BLaER1 treated with 17β-estradiol and CSF1 and Interleukin-3, amounts not matched to agents 10 nM and 100 nM (cell line): ENCODE measurements around the gene ETDC.
"Not testable (repeated sequence)": the region's sequence is repeated elsewhere in the genome, so short reads cannot be mapped to it uniquely, and the experiment has no call there.

ENCODE experiments used
- H3K27ac ChIP-seq, 11 experiments: shearing (Covaris generic); formaldehyde crosslinking; 2 replicates each; pipeline ENCODE4 v1.8.1; 2022
- H3K27me3 ChIP-seq, 11 experiments: shearing (Covaris generic); formaldehyde crosslinking; 2 replicates each; pipeline ENCODE4 v1.8.1; 2022
- H3K36me3 ChIP-seq, 11 experiments: shearing (Covaris generic); formaldehyde crosslinking; 2 replicates each; pipeline ENCODE4 v1.8.1; 2022
- H3K4me1 ChIP-seq, 10 experiments: shearing (Covaris generic); formaldehyde crosslinking; 2 replicates each; pipeline ENCODE4 v1.8.1; 2022
- H3K4me2 ChIP-seq, 11 experiments: shearing (Covaris generic); formaldehyde crosslinking; 2 replicates each; pipeline ENCODE4 v1.8.1; 2022
- H3K4me3 ChIP-seq, 10 experiments: shearing (Covaris generic); formaldehyde crosslinking; 2 replicates each; pipeline ENCODE4 v1.8.1; 2022
- H3K9ac ChIP-seq, 11 experiments: shearing (Covaris generic); formaldehyde crosslinking; 2 replicates each; pipeline ENCODE4 v1.8.1; 2022
- H3K9me3 ChIP-seq, 11 experiments: shearing (Covaris generic); formaldehyde crosslinking; replicated peaks in 1 of 11; 2 replicates each; pipeline ENCODE4 v1.8.1; 2022
- H4K20me1 ChIP-seq, 11 experiments: shearing (Covaris generic); formaldehyde crosslinking; 2 replicates each; pipeline ENCODE4 v1.8.1; 2022
- Cebpa-rat ChIP-seq, 11 experiments: shearing (Covaris generic); IDR thresholded peaks; 2 replicates each; pipeline ENCODE4 v1.8.1; 2022

The ETDC gene

GRCh38 chrX:135309430-135309923 is at the start of gene ETDC:
ETDC (plus strand) TSS chrX:135309480; CDS start chrX:135309480, 0 bp downstream.
- H3K36me3 ChIP-seq = no peaks in the 10 kb centered on the region
- H3K9ac ChIP-seq = no peak within 1 kb of the TSS
- no peak within 1 kb of the TSS for H3K27ac ChIP-seq
- TF ChIP-seq Cebpa-rat (IDR thresholded peaks at IDR 0.05) = no peak
- H3K27me3 ChIP-seq = peaks cover 63 to 100% (median 90%) of the 10 kb centered on the region in 11 experiments
- H3K4me1 ChIP-seq = peaks cover 0 to 13% (median 0%) of the 10 kb centered on the region in 10 experiments; a peak in 4 of 20 replicates
- peaks cover 0 to 16% (median 3%) of the 10 kb centered on the region in 11 experiments; a peak in 2 of 22 replicates for H4K20me1 ChIP-seq
- no peak within 1 kb of the TSS for H3K4me3 ChIP-seq
- no peak within 1 kb of the TSS for H3K4me2 ChIP-seq
- H3K9me3 ChIP-seq = peaks cover 0 to 31% (median 3%) of the 10 kb centered on the region in 11 experiments; a peak in 5 of 22 replicates

GRCh38 chrX:135260976-135261375 is 48.3 kb upstream of the ETDC start:
- not testable (repeated sequence) for H3K4me1 ChIP-seq, H3K36me3 ChIP-seq, H3K4me3 ChIP-seq, H4K20me1 ChIP-seq, H3K9ac ChIP-seq, H3K27ac ChIP-seq, H3K4me2 ChIP-seq
- Histone ChIP-seq H3K9me3 (peaks cover 17 to 46% (median 24%) of the 10 kb centered on the region in 11 experiments), H3K27me3 (peaks cover 62 to 96% (median 89%) of the 10 kb centered on the region in 11 experiments)

- not testable (repeated sequence) for H3K36me3 ChIP-seq, H3K4me2 ChIP-seq, H3K27ac ChIP-seq, H3K4me1 ChIP-seq, H3K9ac ChIP-seq, H4K20me1 ChIP-seq, H3K4me3 ChIP-seq
- Histone ChIP-seq H3K27me3 (peaks cover 55 to 100% (median 94%) of the 10 kb centered on the region in 11 experiments), H3K9me3 (peaks cover 22 to 59% (median 30%) of the 10 kb centered on the region in 11 experiments)
Observed at GRCh38 chrX:135263376-135263775, 45.9 kb upstream of the ETDC start.

GRCh38 chrX:135264206-135264605 is 45.1 kb upstream of the ETDC start:
- Histone ChIP-seq H3K4me2 (no peak overlapping the region), H3K9ac (no peak overlapping the region), H3K36me3 (no peaks in the 10 kb centered on the region), H4K20me1 (no peaks in the 10 kb centered on the region), H3K4me1 (no peaks in the 10 kb centered on the region), H3K27me3 (peaks cover 62 to 100% (median 95%) of the 10 kb centered on the region in 11 experiments), H3K9me3 (peaks cover 31 to 67% (median 38%) of the 10 kb centered on the region in 11 experiments), H3K27ac (no peak overlapping the region), H3K4me3 (no peak overlapping the region)
- TF ChIP-seq Cebpa-rat (IDR thresholded peaks at IDR 0.05) = no peak

- Histone ChIP-seq H3K27me3 (peaks cover 52 to 77% (median 67%) of the 10 kb centered on the region in 11 experiments), H3K9ac (no peak overlapping the region), H3K4me3 (no peak overlapping the region), H3K4me2 (no peak overlapping the region), H3K9me3 (peaks cover 10 to 47% (median 27%) of the 10 kb centered on the region in 11 experiments), H3K27ac (no peak overlapping the region), H3K36me3 (no peaks in the 10 kb centered on the region), H4K20me1 (no peaks in the 10 kb centered on the region; a peak in 1 of 22 replicates), H3K4me1 (peaks cover 0 to 4% (median 0%) of the 10 kb centered on the region in 10 experiments; a peak in 1 of 20 replicates)
- TF ChIP-seq Cebpa-rat (IDR thresholded peaks at IDR 0.05) = no peak
Observed at GRCh38 chrX:135273162-135273561, 36.1 kb upstream of the ETDC start.

- Histone ChIP-seq H3K36me3 (no peaks in the 10 kb centered on the region), H3K27ac (no peak overlapping the region), H3K4me2 (no peak overlapping the region), H3K9me3 (peaks cover 13 to 42% (median 31%) of the 10 kb centered on the region in 11 experiments), H3K4me1 (peaks cover 0 to 4% (median 0%) of the 10 kb centered on the region in 10 experiments; a peak in 1 of 20 replicates), H3K9ac (no peak overlapping the region), H4K20me1 (no peaks in the 10 kb centered on the region; a peak in 1 of 22 replicates), H3K27me3 (peaks cover 30 to 63% (median 54%) of the 10 kb centered on the region in 11 experiments), H3K4me3 (no peak overlapping the region)
- no peak for TF ChIP-seq Cebpa-rat (IDR thresholded peaks at IDR 0.05)
Observed at GRCh38 chrX:135275973-135276372, 33.3 kb upstream of the ETDC start.

- Histone ChIP-seq H3K4me3 (peak overlapping the region in 3 of 10 experiments; percentile 4 to 33 (median 11); a peak in 1 of 20 replicates), H3K4me2 (no peak overlapping the region), H3K27ac (no peak overlapping the region), H3K9me3 (peaks cover 0 to 93% (median 0%) of the 10 kb centered on the region in 11 experiments; a peak in 18 of 22 replicates), H4K20me1 (no peaks in the 10 kb centered on the region), H3K27me3 (peaks cover 6 to 43% (median 23%) of the 10 kb centered on the region in 11 experiments; a peak in 17 of 22 replicates), H3K9ac (no peak overlapping the region), H3K4me1 (no peaks in the 10 kb centered on the region), H3K36me3 (peaks cover 31 to 52% (median 44%) of the 10 kb centered on the region in 11 experiments)
- no peak for TF ChIP-seq Cebpa-rat (IDR thresholded peaks at IDR 0.05)
Observed at GRCh38 chrX:135287266-135287823, 21.9 kb upstream of the ETDC start.

- Histone ChIP-seq H3K4me3 (peak overlapping the region; percentile 34 to 62 (median 52)), H3K9ac (peak overlapping the region in 9 of 11 experiments; percentile 19 to 59 (median 48); a peak in 15 of 22 replicates), H3K27me3 (peaks cover 0 to 81% (median 15%) of the 10 kb centered on the region in 11 experiments), H3K27ac (peak overlapping the region in 1 of 11 experiments; percentile 11; a peak in 1 of 22 replicates), H3K4me2 (peak overlapping the region; percentile 61 to 87 (median 74)), H3K36me3 (peaks cover 0 to 28% (median 17%) of the 10 kb centered on the region in 11 experiments; a peak in 18 of 22 replicates), H3K9me3 (peaks cover 0 to 36% (median 19%) of the 10 kb centered on the region in 11 experiments; a peak in 21 of 22 replicates), H3K4me1 (peaks cover 4 to 13% (median 8%) of the 10 kb centered on the region in 10 experiments; a peak in 12 of 20 replicates), H4K20me1 (peaks cover 0 to 5% (median 0%) of the 10 kb centered on the region in 11 experiments; a peak in 3 of 22 replicates)
- no peak for TF ChIP-seq Cebpa-rat (IDR thresholded peaks at IDR 0.05)
Observed at GRCh38 chrX:135295238-135295943, 13.9 kb upstream of the ETDC start.

- no peak for TF ChIP-seq Cebpa-rat (IDR thresholded peaks at IDR 0.05)
- Histone ChIP-seq H4K20me1 (peaks cover 0 to 7% (median 0%) of the 10 kb centered on the region in 11 experiments; a peak in 4 of 22 replicates), H3K27me3 (peaks cover 0 to 82% (median 20%) of the 10 kb centered on the region in 11 experiments), H3K4me3 (peak overlapping the region; percentile 34 to 62 (median 52)), H3K4me2 (peak overlapping the region; percentile 61 to 87 (median 74)), H3K27ac (no peak overlapping the region), H3K9me3 (peaks cover 0 to 30% (median 19%) of the 10 kb centered on the region in 11 experiments; a peak in 21 of 22 replicates), H3K36me3 (peaks cover 0 to 23% (median 16%) of the 10 kb centered on the region in 11 experiments; a peak in 18 of 22 replicates), H3K4me1 (peaks cover 4 to 18% (median 8%) of the 10 kb centered on the region in 10 experiments; a peak in 14 of 20 replicates), H3K9ac (peak overlapping the region in 7 of 11 experiments; percentile 19 to 59 (median 48); a peak in 6 of 22 replicates)
Observed at GRCh38 chrX:135295944-135296305, 13.4 kb upstream of the ETDC start.
